DOHH2 (cell line): ENCODE results near the gene PIP5K1C.
A peak's percentile ranks its signal among the peaks of the same experiment; 100 is the strongest.

Source experiments
- H3F3A ChIP-seq: fragments of 200-600 bp; sonication (generic), shearing (Covaris generic); 2 replicates; pipeline ENCODE4 v1.6.0; 2016; ENCODE audit warnings: antibody characterized with exemption, mild to moderate bottlenecking; ENCODE audit not compliant: control insufficient read depth, insufficient read depth
- H3K27ac ChIP-seq: fragments of 200-600 bp; sonication (generic); 2 replicates; pipeline ENCODE4 v1.5.1; 2014; ENCODE audit warnings: low read depth, mild to moderate bottlenecking, low read length, moderate library complexity
- H3K27me3 ChIP-seq: fragments of 200-600 bp; sonication (generic); 2 replicates; pipeline ENCODE4 v1.6.1; 2014; ENCODE audit warnings: mild to moderate bottlenecking, low read length, mixed read lengths; ENCODE audit not compliant: control insufficient read depth
- H3K36me3 ChIP-seq: fragments of 200-600 bp; sonication (generic); 2 replicates; pipeline ENCODE4 v1.6.1; 2014; ENCODE audit warnings: mild to moderate bottlenecking, low read length, moderate library complexity, mixed read lengths; ENCODE audit not compliant: control insufficient read depth
- H3K4me1 ChIP-seq: fragments of 200-600 bp; sonication (generic); 2 replicates; pipeline ENCODE4 v1.6.1; 2014; ENCODE audit warnings: mild to moderate bottlenecking, low read length, mixed read lengths; ENCODE audit not compliant: control insufficient read depth
- H3K4me2 ChIP-seq: fragments of 200-600 bp; sonication (generic); 2 replicates; pipeline ENCODE4 v1.6.0; 2014; ENCODE audit warnings: mild to moderate bottlenecking, low read length, moderate library complexity
- H3K4me3 ChIP-seq: fragments of 200-600 bp; sonication (generic); 2 replicates; pipeline ENCODE4 v1.5.1; 2014; ENCODE audit warnings: mild to moderate bottlenecking, low read length, mixed read lengths
- H3K79me2 ChIP-seq: fragments of 200-600 bp; sonication (generic); 2 replicates; pipeline ENCODE4 v1.6.1; 2014; ENCODE audit warnings: mild to moderate bottlenecking, low read length, mixed read lengths; ENCODE audit not compliant: control insufficient read depth
- H3K9me2 ChIP-seq: fragments of 200-600 bp; sonication (generic); replicated peaks from 2 replicates; pipeline ENCODE4 v1.6.1; 2014; ENCODE audit warnings: mild to moderate bottlenecking, low read length, mixed read lengths; ENCODE audit not compliant: control insufficient read depth
- H3K9me3 ChIP-seq: fragments of 200-600 bp; sonication (generic); 2 replicates; pipeline ENCODE4 v1.6.1; 2014; ENCODE audit warnings: antibody characterized with exemption, low read length, mixed read lengths; ENCODE audit not compliant: control insufficient read depth, insufficient read depth
- H4K20me1 ChIP-seq: fragments of 200-600 bp; sonication (generic); 2 replicates; pipeline ENCODE4 v1.6.0; 2014; ENCODE audit warnings: low read depth, mild to moderate bottlenecking, antibody characterized with exemption, low read length, moderate library complexity; ENCODE audit not compliant: control insufficient read depth, insufficient read depth
- EZH2phosphoT487 ChIP-seq: fragments of 200-600 bp; sonication (generic); IDR thresholded peaks from 2 replicates; pipeline ENCODE4 v1.6.1; 2017; ENCODE audit warnings: borderline replicate concordance, mild to moderate bottlenecking, antibody characterized with exemption, low read length, moderate library complexity, mixed read lengths
- TF ChIP-seq, protein P1 (sequence below): fragments of 200-600 bp; sonication (generic); IDR thresholded peaks from one replicate; pipeline ENCODE4 v1.5.1; 2014; ENCODE audit warnings: antibody characterized with exemption, mild to moderate bottlenecking, low read depth, low read length; ENCODE audit not compliant: poor library complexity, severe bottlenecking

Gene PIP5K1C

DNA sequence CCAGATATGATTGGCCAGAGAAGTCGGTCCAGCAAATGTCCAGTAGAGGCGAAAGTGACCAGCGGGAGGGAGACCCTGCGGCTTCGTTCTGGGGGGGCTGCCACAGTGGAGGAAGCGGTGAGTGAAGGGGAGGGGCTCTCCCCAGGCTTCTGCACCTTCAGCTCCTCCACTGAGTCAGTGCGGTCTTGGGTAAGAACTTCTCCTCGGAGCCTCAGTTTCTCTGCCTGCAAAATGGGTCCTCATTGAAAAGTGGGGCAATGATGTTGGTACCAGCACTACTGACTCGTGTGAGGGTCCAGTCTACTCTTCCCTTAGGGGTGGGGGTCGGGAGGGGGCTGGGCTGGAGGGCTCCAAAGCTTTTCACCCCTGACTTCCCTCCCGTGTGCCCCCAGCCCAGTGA is 110.8 kb downstream of the PIP5K1C start:
- H3K4me3 ChIP-seq, result no peak overlapping the region

DNA sequence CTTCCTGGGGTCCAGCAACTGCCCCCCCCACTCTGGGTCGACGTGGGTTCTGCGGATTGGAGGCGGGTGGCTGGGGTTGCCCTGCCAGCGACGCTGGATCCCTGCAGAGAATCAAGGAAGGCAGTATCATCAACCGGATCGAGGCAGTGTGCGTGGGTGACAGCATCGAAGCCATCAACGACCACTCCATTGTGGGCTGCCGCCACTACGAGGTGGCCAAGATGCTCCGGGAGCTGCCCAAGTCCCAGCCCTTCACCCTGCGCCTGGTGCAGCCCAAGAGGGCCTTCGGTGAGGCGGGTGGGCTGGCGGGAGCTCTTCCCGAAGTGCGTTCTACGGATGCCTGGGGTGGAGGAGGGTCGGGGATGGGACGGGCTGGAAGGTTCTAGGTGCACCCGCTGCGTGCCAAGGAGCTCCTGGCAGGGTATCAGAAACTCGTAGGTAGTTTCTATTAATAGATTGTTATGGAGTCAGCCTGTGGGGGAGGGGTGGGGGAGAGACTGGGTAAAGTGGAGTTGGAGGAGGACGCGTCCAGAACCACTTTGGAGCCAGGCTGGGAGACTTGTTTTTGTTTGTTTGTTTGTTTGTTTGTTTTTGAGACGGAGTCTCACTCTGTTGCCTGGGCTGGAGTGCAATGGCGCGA is 113.4 kb downstream of the PIP5K1C start:
- no peak for TF ChIP-seq EZH2phosphoT487
- TF ChIP-seq, protein P1, sequence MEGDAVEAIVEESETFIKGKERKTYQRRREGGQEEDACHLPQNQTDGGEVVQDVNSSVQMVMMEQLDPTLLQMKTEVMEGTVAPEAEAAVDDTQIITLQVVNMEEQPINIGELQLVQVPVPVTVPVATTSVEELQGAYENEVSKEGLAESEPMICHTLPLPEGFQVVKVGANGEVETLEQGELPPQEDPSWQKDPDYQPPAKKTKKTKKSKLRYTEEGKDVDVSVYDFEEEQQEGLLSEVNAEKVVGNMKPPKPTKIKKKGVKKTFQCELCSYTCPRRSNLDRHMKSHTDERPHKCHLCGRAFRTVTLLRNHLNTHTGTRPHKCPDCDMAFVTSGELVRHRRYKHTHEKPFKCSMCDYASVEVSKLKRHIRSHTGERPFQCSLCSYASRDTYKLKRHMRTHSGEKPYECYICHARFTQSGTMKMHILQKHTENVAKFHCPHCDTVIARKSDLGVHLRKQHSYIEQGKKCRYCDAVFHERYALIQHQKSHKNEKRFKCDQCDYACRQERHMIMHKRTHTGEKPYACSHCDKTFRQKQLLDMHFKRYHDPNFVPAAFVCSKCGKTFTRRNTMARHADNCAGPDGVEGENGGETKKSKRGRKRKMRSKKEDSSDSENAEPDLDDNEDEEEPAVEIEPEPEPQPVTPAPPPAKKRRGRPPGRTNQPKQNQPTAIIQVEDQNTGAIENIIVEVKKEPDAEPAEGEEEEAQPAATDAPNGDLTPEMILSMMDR, result no peak
- Histone ChIP-seq H3K4me2 (no peak overlapping the region), H3K27ac (no peak overlapping the region), H3K27me3 (no peaks in the 10 kb centered on the region), H3K79me2 (no peaks in the 10 kb centered on the region), H3K4me3 (no peak overlapping the region), H3K4me1 (no peaks in the 10 kb centered on the region), H3K9me2 (no peaks in the 10 kb centered on the region), H3F3A (no peaks in the 10 kb centered on the region), H3K36me3 (no peaks in the 10 kb centered on the region), H3K9me3 (peaks cover 14% of the 10 kb centered on the region; the same call in 1 of the 2 replicates), H4K20me1 (no peaks in the 10 kb centered on the region)

More for the DNA sequence above, 110.8 kb downstream of the PIP5K1C start:
- Histone ChIP-seq H3K4me2 (no peak overlapping the region), H4K20me1 (no peaks in the 10 kb centered on the region), H3K36me3 (no peaks in the 10 kb centered on the region), H3K27ac (no peak overlapping the region), H3K79me2 (no peaks in the 10 kb centered on the region), H3K9me3 (peaks cover 20% of the 10 kb centered on the region; the same call in 1 of the 2 replicates), H3K9me2 (no peaks in the 10 kb centered on the region), H3K27me3 (no peaks in the 10 kb centered on the region), H3F3A (no peaks in the 10 kb centered on the region), H3K4me1 (no peaks in the 10 kb centered on the region)
- TF ChIP-seq EZH2phosphoT487, result no peak
- TF ChIP-seq, protein P1, result no peak

DNA sequence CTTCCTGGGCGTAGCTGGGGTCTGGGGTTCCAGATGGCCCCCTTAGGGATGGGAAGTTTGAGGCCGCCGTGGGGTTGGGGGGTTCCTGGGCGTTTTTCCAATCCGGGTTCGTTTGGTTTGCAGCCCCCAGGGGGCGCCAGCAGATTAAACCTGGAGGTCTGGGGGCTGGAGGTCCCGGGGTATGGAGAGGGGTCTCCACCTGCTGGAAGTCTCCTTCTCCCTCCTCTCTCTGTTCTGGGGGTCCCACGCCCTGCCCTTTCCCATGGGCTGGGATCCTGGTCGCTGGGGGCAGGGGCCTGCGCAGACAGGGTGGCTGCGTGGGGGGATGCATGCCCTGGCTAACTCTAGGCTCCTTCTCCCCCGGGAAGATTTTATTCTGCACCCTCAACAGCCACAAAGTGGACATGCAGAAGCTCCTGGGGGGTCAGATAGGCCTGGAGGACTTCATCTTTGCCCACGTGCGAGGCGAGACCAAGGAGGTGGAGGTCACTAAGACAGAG is 114.1 kb downstream of the PIP5K1C start:
- H3K27me3 ChIP-seq, result no peaks in the 10 kb centered on the region
- H4K20me1 ChIP-seq, result no peaks in the 10 kb centered on the region
- H3K4me2 ChIP-seq, result no peak overlapping the region
- no peaks in the 10 kb centered on the region for H3K79me2 ChIP-seq
- no peaks in the 10 kb centered on the region for H3K36me3 ChIP-seq
- no peaks in the 10 kb centered on the region for H3K4me1 ChIP-seq
- H3K9me2 ChIP-seq, result no peaks in the 10 kb centered on the region
- peaks cover 7% of the 10 kb centered on the region; the same call in 1 of the 2 replicates for H3K9me3 ChIP-seq
- TF ChIP-seq, protein P1, result peak; percentile 79
- no peak for TF ChIP-seq EZH2phosphoT487
- no peaks in the 10 kb centered on the region for H3F3A ChIP-seq
- H3K4me3 ChIP-seq, result no peak overlapping the region
- no peak overlapping the region for H3K27ac ChIP-seq
